RCC 7860 (cell line): ENCODE measurements around the gene KRTAP4-9.
"Not testable (repeated sequence)": the region's sequence is repeated elsewhere in the genome, so short reads cannot be mapped to it uniquely, and the experiment has no call there.

Experiments
- DNase-seq: peaks from one replicate; pipeline ENCODE4 v3.0.0-alpha.2; 2015; ENCODE audit warnings: low spot score
- FAIRE-seq: peaks from 2 replicates; lab custom pipeline; 2012; peaks lifted over from hg19 to GRCh38; lab: Jason Lieb, UNC

The KRTAP4-9 gene

GRCh38 chr17:41123991-41124371 is 18.8 kb downstream of the KRTAP4-9 start, which contains the start of gene KRTAP4-12:
Gene KRTAP4-12 (minus strand): TSS chr17:41124182. CDS start chr17:41124122, 60 bp downstream.
- not testable (repeated sequence) for DNase-seq, FAIRE-seq

- FAIRE-seq: no peak
- DNase-seq: no peak
Observed at GRCh38 chr17:41125064-41125463, 19.9 kb downstream of the KRTAP4-9 start.

GRCh38 chr17:41126412-41126811 is 21.2 kb downstream of the KRTAP4-9 start:
- DNase-seq (no peak), FAIRE-seq (no peak)

GRCh38 chr17:41127371-41127770 is 22.2 kb downstream of the KRTAP4-9 start:
- DNase-seq (no peak), FAIRE-seq (no peak)

- DNase-seq (peak; percentile 76), FAIRE-seq (peak; percentile 87)
Observed at GRCh38 chr17:41131979-41132378, 26.8 kb downstream of the KRTAP4-9 start.

- FAIRE-seq (no peak), DNase-seq (no peak)
Observed at GRCh38 chr17:41133880-41134735, 28.9 kb downstream of the KRTAP4-9 start.

- not testable (repeated sequence) for FAIRE-seq, DNase-seq
Observed at GRCh38 chr17:41139865-41140264, 34.7 kb downstream of the KRTAP4-9 start.

- DNase-seq (peak; percentile 88), FAIRE-seq (peak; percentile 55)
Observed at GRCh38 chr17:41140360-41141131, 35.4 kb downstream of the KRTAP4-9 start, which contains the start of gene KRTAP4-6. Gene KRTAP4-6 (minus strand): TSS chr17:41140544. CDS start chr17:41140487, 57 bp downstream.

- FAIRE-seq: no peak
Observed at GRCh38 chr17:41141361-41141760, 36.2 kb downstream of the KRTAP4-9 start.

GRCh38 chr17:41144846-41145245 is 39.7 kb downstream of the KRTAP4-9 start:
- DNase-seq (no peak), FAIRE-seq (no peak)

More at GRCh38 chr17:41141361-41141760, 36.2 kb downstream of the KRTAP4-9 start:
- no peak for DNase-seq

- no peak for DNase-seq
- FAIRE-seq: no peak
Observed at GRCh38 chr17:41145261-41145660, 40.1 kb downstream of the KRTAP4-9 start.

GRCh38 chr17:41147531-41148204 is 42.5 kb downstream of the KRTAP4-9 start:
- no peak for FAIRE-seq
- no peak for DNase-seq

GRCh38 chr17:41148971-41149651 is 43.9 kb downstream of the KRTAP4-9 start:
- not testable (repeated sequence) for DNase-seq, FAIRE-seq

- DNase-seq (no peak), FAIRE-seq (no peak)
Observed at GRCh38 chr17:41149652-41149985, 44.4 kb downstream of the KRTAP4-9 start, which contains the start of gene KRTAP4-5. Gene KRTAP4-5 (minus strand): TSS chr17:41149825. CDS start chr17:41149767, 58 bp downstream.

GRCh38 chr17:41150026-41150425 is 44.8 kb downstream of the KRTAP4-9 start:
- no peak for FAIRE-seq
- no peak for DNase-seq

GRCh38 chr17:41151525-41151924 is 46.3 kb downstream of the KRTAP4-9 start:
- no peak for FAIRE-seq
- no peak for DNase-seq

GRCh38 chr17:41153856-41154255 is 48.7 kb downstream of the KRTAP4-9 start:
- FAIRE-seq: no peak
- no peak for DNase-seq
